Activated CD8-positive, alpha-beta memory T cell treated with anti-CD3 and anti-CD28 coated beads, Interleukin-2, amount 10 ng/mL, durations not matched to agents 7 days and 5 days (primary cell): Measurements from ENCODE around the gene EFCAB11. TPM values are rescaled to one million over a fixed set of nuclear protein-coding genes. Genes with fewer than 3 reads are reported as not detected.

Experiments used
- ATAC-seq: fragments of 150-1000 bp; cut with Tn5 transposase; one replicate; pipeline ENCODE4 v1.10.0; 2021; ENCODE audit warnings: moderate library complexity
- CTCF ChIA-PET: fragments of 350-600 bp; sonication (Branson Sonifier 250); formaldehyde crosslinking; loops from one replicate; lab custom pipeline; 2021; ENCODE audit warnings: antibody characterized with exemption; lab: Charles Lee
- DNase-seq: peaks from one replicate; pipeline ENCODE4 v3.0.0-alpha.2; 2020
- H3K27ac Mint-ChIP-seq: one replicate; pipeline ENCODE4 v1.8.0; 2021; ENCODE audit warnings: mild to moderate bottlenecking, mixed read lengths
- H3K27me3 Mint-ChIP-seq: one replicate; pipeline ENCODE4 v1.8.0; 2021; ENCODE audit warnings: mixed read lengths
- H3K36me3 Mint-ChIP-seq: one replicate; pipeline ENCODE4 v1.8.0; 2021; ENCODE audit warnings: mild to moderate bottlenecking, mixed read lengths
- H3K4me1 Mint-ChIP-seq: one replicate; pipeline ENCODE4 v1.8.0; 2021; ENCODE audit warnings: mixed read lengths
- H3K4me3 Mint-ChIP-seq: one replicate; pipeline ENCODE4 v1.8.0; 2021; ENCODE audit warnings: mild to moderate bottlenecking, moderate library complexity, mixed read lengths
- H3K9me3 Mint-ChIP-seq: one replicate; pipeline ENCODE4 v1.8.0; 2022; ENCODE audit warnings: low read depth, mixed read lengths
- total RNA-seq, 2 experiments: library from RNA; stranded (reverse); gene quantifications; one replicate each; pipeline ENCODE4 v1.2.3, GENCODE V29; 2021

Gene EFCAB11
- total RNA-seq, 2 experiments from 2014 or later = 11.3 to 12.4 TPM

DNA sequence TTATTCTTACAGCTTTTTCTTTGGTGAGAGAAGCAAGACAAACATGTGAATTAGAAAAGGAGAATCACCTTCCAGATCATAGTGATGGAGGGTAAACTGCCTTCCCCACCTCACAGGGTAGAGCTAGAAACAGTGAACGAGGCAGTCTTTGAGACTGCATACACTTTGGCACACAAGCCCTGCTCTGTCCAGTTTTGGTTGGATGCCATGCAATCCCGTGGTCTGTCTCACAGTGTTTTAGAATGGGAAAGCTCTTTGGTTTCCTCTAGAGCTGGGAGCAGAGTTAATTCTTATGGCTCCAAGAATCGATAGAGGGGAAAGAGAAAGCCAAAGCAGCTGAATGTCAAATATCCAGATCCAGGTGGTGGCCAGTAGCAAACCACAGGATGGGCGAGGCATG, 23.1 kb upstream of the EFCAB11 start:
- DNase-seq (no peak), ATAC-seq (no peak)
- Mint-ChIP-seq H3K4me1 (no peaks in the 10 kb centered on the region), H3K27me3 (no peaks in the 10 kb centered on the region), H3K4me3 (no peak overlapping the region), H3K27ac (no peak overlapping the region), H3K36me3 (peaks cover 41% of the 10 kb centered on the region), H3K9me3 (no peaks in the 10 kb centered on the region)
- CTCF ChIA-PET = interaction anchor here (0.9 to 1.7 kb wide), 4 partner anchors 12 to 258 kb away, joined by 3 to 6 read pairs (median 4); no protein-coding TSS in a partner anchor

- ATAC-seq = peak; percentile 65
Observed at GRCh38 chr14:89973234-89973823, 18.8 kb upstream of the EFCAB11 start.

GRCh38 chr14:89965839-89966238, 11.3 kb upstream of the EFCAB11 start:
- ATAC-seq (no peak), DNase-seq (no peak)
- Mint-ChIP-seq H3K4me3 (no peak overlapping the region), H3K4me1 (peaks cover 16% of the 10 kb centered on the region), H3K27ac (no peak overlapping the region), H3K36me3 (peaks cover 62% of the 10 kb centered on the region), H3K9me3 (no peaks in the 10 kb centered on the region), H3K27me3 (no peaks in the 10 kb centered on the region)
- CTCF ChIA-PET = interaction anchor here (0.6 to 0.9 kb wide), 3 partner anchors 9 to 937 kb away, joined by 3 read pairs; no protein-coding TSS in a partner anchor

More at GRCh38 chr14:89973234-89973823, 18.8 kb upstream of the EFCAB11 start:
- no peaks in the 10 kb centered on the region for H3K4me1 Mint-ChIP-seq
- peaks cover 49% of the 10 kb centered on the region for H3K36me3 Mint-ChIP-seq
- CTCF ChIA-PET = interaction anchor here (0.7 to 5.6 kb wide), 20 partner anchors 8 to 947 kb away, joined by 3 to 81 read pairs (median 4); partner anchors contain the start of genes EFCAB11, KCNK13 and TDP1
- no peaks in the 10 kb centered on the region for H3K27me3 Mint-ChIP-seq
- H3K4me3 Mint-ChIP-seq = no peak overlapping the region
- DNase-seq = peak; percentile 69
- no peaks in the 10 kb centered on the region for H3K9me3 Mint-ChIP-seq
- H3K27ac Mint-ChIP-seq = no peak overlapping the region

- no peak for ATAC-seq
- no peak for DNase-seq
- Mint-ChIP-seq H3K4me3 (no peak overlapping the region), H3K9me3 (no peaks in the 10 kb centered on the region), H3K36me3 (peaks cover 61% of the 10 kb centered on the region), H3K4me1 (peaks cover 36% of the 10 kb centered on the region), H3K27me3 (no peaks in the 10 kb centered on the region), H3K27ac (no peak overlapping the region)
- CTCF ChIA-PET = interaction anchor here (10.6 kb wide), 1 partner anchor 9 kb away, joined by 81 read pairs; no protein-coding TSS in a partner anchor
Observed at GRCh38 chr14:89963288-89963978, 8.9 kb upstream of the EFCAB11 start.

- Mint-ChIP-seq H3K27me3 (no peaks in the 10 kb centered on the region), H3K27ac (peak overlapping the region; percentile 40), H3K9me3 (no peaks in the 10 kb centered on the region), H3K4me1 (peaks cover 58% of the 10 kb centered on the region), H3K36me3 (peaks cover 67% of the 10 kb centered on the region), H3K4me3 (no peak overlapping the region)
- CTCF ChIA-PET = interaction anchor here (0.8 to 10.6 kb wide), 3 partner anchors 11 to 22 kb away, joined by 3 to 81 read pairs (median 3); no protein-coding TSS in a partner anchor
- no peak for DNase-seq
- ATAC-seq = no peak
Observed at GRCh38 chr14:89960914-89961313, 6.4 kb upstream of the EFCAB11 start.

DNA sequence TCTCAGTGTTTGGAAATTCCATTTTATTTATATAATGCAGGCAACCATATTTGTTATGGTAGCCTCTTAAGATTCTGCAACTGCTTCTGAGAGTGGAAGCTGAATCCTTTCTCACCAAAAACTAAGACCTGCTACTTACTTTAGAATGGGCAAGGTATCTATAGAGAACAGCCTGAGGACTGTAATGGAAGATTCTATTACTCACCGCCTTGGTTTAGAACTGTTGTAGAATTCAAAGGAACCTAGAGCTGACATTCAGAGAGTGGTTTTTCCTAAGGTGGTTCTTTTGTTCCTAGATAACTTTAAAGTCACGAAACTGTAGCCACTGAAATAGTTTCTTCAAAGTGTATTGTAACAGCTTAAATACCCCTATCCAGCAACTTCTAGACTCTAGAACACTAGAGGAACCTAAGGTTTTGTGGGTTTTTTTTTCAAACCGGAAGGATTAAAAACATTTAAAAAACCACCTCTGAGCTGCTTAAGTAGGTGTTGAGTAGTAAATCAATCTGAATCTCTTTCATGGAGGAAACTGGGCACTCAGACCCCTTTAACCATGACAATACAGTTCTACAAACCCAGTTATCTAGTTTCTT, 5.4 kb upstream of the EFCAB11 start:
- Mint-ChIP-seq H3K4me1 (peaks cover 58% of the 10 kb centered on the region), H3K9me3 (no peaks in the 10 kb centered on the region), H3K27ac (peak overlapping the region; percentile 83), H3K27me3 (no peaks in the 10 kb centered on the region), H3K36me3 (peaks cover 65% of the 10 kb centered on the region), H3K4me3 (peak overlapping the region; percentile 14)
- ATAC-seq = peak; percentile 8
- CTCF ChIA-PET = interaction anchor here (0.8 to 10.6 kb wide), 5 partner anchors 12 to 275 kb away, joined by 3 to 81 read pairs (median 4); partner anchors contain the start of gene KCNK13
- no peak for DNase-seq

DNA sequence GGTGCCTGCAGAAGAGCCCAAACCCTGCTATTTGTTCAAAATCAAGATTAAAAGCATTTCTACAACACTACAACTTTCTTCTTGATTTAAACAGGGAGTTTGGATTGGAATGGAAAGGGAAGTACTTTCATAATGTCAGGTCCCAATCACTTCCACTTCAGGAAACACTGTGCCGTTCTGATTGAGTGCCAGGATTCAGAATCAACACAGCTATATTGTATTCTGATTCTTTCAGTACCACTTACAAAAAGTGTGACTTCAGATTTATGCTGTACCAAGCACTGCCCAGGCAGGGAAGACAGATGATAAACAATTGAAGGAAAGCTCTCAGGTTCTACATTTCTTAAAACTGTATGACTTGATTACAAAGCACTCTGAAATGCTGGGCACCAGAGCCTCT, 4.4 kb upstream of the EFCAB11 start:
- Mint-ChIP-seq H3K4me3 (no peak overlapping the region), H3K27ac (peak overlapping the region; percentile 32), H3K27me3 (no peaks in the 10 kb centered on the region), H3K4me1 (peaks cover 59% of the 10 kb centered on the region), H3K9me3 (no peaks in the 10 kb centered on the region), H3K36me3 (peaks cover 59% of the 10 kb centered on the region)
- CTCF ChIA-PET = interaction anchor here (1.8 to 10.6 kb wide), 2 partner anchors 13 to 20 kb away, joined by 10 to 81 read pairs; no protein-coding TSS in a partner anchor
- DNase-seq (no peak), ATAC-seq (no peak)

- Mint-ChIP-seq H3K9me3 (no peaks in the 10 kb centered on the region), H3K4me3 (no peak overlapping the region), H3K4me1 (peaks cover 66% of the 10 kb centered on the region), H3K27me3 (no peaks in the 10 kb centered on the region), H3K27ac (peak overlapping the region; percentile 51), H3K36me3 (peaks cover 48% of the 10 kb centered on the region)
- CTCF ChIA-PET = interaction anchor here (1.0 to 10.6 kb wide), 4 partner anchors 14 to 277 kb away, joined by 3 to 81 read pairs (median 4); no protein-coding TSS in a partner anchor
- DNase-seq (no peak), ATAC-seq (no peak)
Observed at GRCh38 chr14:89957791-89958190, 3.3 kb upstream of the EFCAB11 start.

GRCh38 chr14:89957376-89957775, 2.8 kb upstream of the EFCAB11 start:
- CTCF ChIA-PET = interaction anchor here (1.0 to 10.6 kb wide), 5 partner anchors 9 to 277 kb away, joined by 3 to 81 read pairs (median 3); no protein-coding TSS in a partner anchor
- peak overlapping the region; percentile 98 for H3K27ac Mint-ChIP-seq
- no peak for DNase-seq
- peak overlapping the region; percentile 93 for H3K4me3 Mint-ChIP-seq
- peaks cover 66% of the 10 kb centered on the region for H3K4me1 Mint-ChIP-seq
- no peak for ATAC-seq
- H3K27me3 Mint-ChIP-seq = no peaks in the 10 kb centered on the region
- peaks cover 44% of the 10 kb centered on the region for H3K36me3 Mint-ChIP-seq
- H3K9me3 Mint-ChIP-seq = no peaks in the 10 kb centered on the region

GRCh38 chr14:89956661-89957009, 2.1 kb upstream of the EFCAB11 start:
- H3K27ac Mint-ChIP-seq = peak overlapping the region; percentile 98
- peaks cover 41% of the 10 kb centered on the region for H3K36me3 Mint-ChIP-seq
- no peaks in the 10 kb centered on the region for H3K27me3 Mint-ChIP-seq
- DNase-seq = no peak
- CTCF ChIA-PET = interaction anchor here (0.5 to 10.6 kb wide), 6 partner anchors 10 to 1024 kb away, joined by 3 to 81 read pairs (median 3); no protein-coding TSS in a partner anchor
- ATAC-seq = no peak
- H3K9me3 Mint-ChIP-seq = no peaks in the 10 kb centered on the region
- H3K4me1 Mint-ChIP-seq = peaks cover 63% of the 10 kb centered on the region
- H3K4me3 Mint-ChIP-seq = peak overlapping the region; percentile 93

GRCh38 chr14:89955745-89956660, 1.5 kb upstream of the EFCAB11 start, which contains the start of gene TDP1:
Gene TDP1 (plus strand): TSS chr14:89955927. CDS start chr14:89963115, 7,188 bp downstream.
- DNase-seq (peak; percentile 98), ATAC-seq (peak; percentile 67)
- Mint-ChIP-seq H3K27ac (peak within 1 kb of the TSS; percentile 98), H3K27me3 (no peaks in the 10 kb centered on the region), H3K36me3 (peaks cover 40% of the 10 kb centered on the region), H3K9me3 (no peaks in the 10 kb centered on the region), H3K4me1 (peaks cover 57% of the 10 kb centered on the region), H3K4me3 (peak within 1 kb of the TSS; percentile 93)
- CTCF ChIA-PET = interaction anchor here (0.5 to 10.6 kb wide), 6 partner anchors 10 to 1024 kb away, joined by 3 to 81 read pairs (median 6); no protein-coding TSS in a partner anchor
